H4 (cell line): ENCODE measurements around the gene TRDMT1. TPM values are rescaled to one million over a fixed set of nuclear protein-coding genes. Genes with fewer than 3 reads are reported as not detected.

Experiments used
- DNase-seq: peaks from one replicate; pipeline ENCODE4 v3.0.0-alpha.2; 2015; ENCODE audit warnings: low spot score
- total RNA-seq: library from RNA; depleted of rRNA; stranded (reverse); fragments of >200 nt; shearing (Covaris generic); gene quantifications from 2 replicates; pipeline ENCODE4 v1.2.3, GENCODE V29; 2014; rRNA removed

The TRDMT1 gene
- total RNA-seq, result 3.0 and 6.1 TPM in 2 replicates

GRCh38 chr10:17200912-17201793, at the start of gene TRDMT1:
TRDMT1 (minus strand) TSS chr10:17201672; CDS start chr10:17201634, 38 bp downstream.
- DNase-seq, result peak; percentile 76

GRCh38 chr10:17250736-17251135, 49.3 kb upstream of the TRDMT1 start:
- no peak for DNase-seq

- peak; percentile 14 for DNase-seq
These were observed 48.3 kb upstream of the TRDMT1 start for GRCh38 chr10:17249820-17250219.

- no peak for DNase-seq
These were observed 47.5 kb upstream of the TRDMT1 start for GRCh38 chr10:17248964-17249363.

GRCh38 chr10:17247210-17247609, 45.7 kb upstream of the TRDMT1 start:
- no peak for DNase-seq

GRCh38 chr10:17244700-17245365, 43.4 kb upstream of the TRDMT1 start:
- DNase-seq, result no peak

GRCh38 chr10:17241611-17242333, 40.3 kb upstream of the TRDMT1 start:
- no peak for DNase-seq

- no peak for DNase-seq
These were observed 39.1 kb upstream of the TRDMT1 start for GRCh38 chr10:17240616-17241015.

GRCh38 chr10:17240096-17240495, 38.6 kb upstream of the TRDMT1 start:
- DNase-seq, result no peak

- no peak for DNase-seq
These were observed 38.0 kb upstream of the TRDMT1 start for GRCh38 chr10:17239345-17240085.

- DNase-seq, result peak; percentile 16
These were observed 37.2 kb upstream of the TRDMT1 start for GRCh38 chr10:17238445-17239291.

- DNase-seq, result peak; percentile 8
These were observed 36.5 kb upstream of the TRDMT1 start for GRCh38 chr10:17237915-17238444.

- no peak for DNase-seq
These were observed 35.7 kb upstream of the TRDMT1 start for GRCh38 chr10:17237149-17237527.

- DNase-seq, result no peak
These were observed 35.1 kb upstream of the TRDMT1 start for GRCh38 chr10:17236468-17237148.

- DNase-seq, result peak; percentile 18
These were observed 33.7 kb upstream of the TRDMT1 start for GRCh38 chr10:17235136-17235535.

- DNase-seq, result no peak
These were observed 33.0 kb upstream of the TRDMT1 start for GRCh38 chr10:17234431-17234945.

GRCh38 chr10:17233286-17233991, 32.0 kb upstream of the TRDMT1 start:
- DNase-seq, result no peak

GRCh38 chr10:17232276-17232960, 30.9 kb upstream of the TRDMT1 start:
- no peak for DNase-seq
